PC-3 (cell line): ENCODE measurements around the gene HGS.

Experiments used
- EZH2phosphoT487 ChIP-seq: fragments of 300-600 bp; sonication (generic); IDR thresholded peaks from 2 replicates; pipeline ENCODE4 v1.6.1; 2018; ENCODE audit warnings: mild to moderate bottlenecking, antibody characterized with exemption, low read length, borderline replicate concordance
- TF ChIP-seq, protein P1 (sequence below): fragments of 300-600 bp; sonication (generic); conservative IDR thresholded peaks from 2 replicates; pipeline ENCODE4 v1.5.1; 2017; ENCODE audit warnings: antibody characterized with exemption, low read depth, mild to moderate bottlenecking, low read length

DNA sequence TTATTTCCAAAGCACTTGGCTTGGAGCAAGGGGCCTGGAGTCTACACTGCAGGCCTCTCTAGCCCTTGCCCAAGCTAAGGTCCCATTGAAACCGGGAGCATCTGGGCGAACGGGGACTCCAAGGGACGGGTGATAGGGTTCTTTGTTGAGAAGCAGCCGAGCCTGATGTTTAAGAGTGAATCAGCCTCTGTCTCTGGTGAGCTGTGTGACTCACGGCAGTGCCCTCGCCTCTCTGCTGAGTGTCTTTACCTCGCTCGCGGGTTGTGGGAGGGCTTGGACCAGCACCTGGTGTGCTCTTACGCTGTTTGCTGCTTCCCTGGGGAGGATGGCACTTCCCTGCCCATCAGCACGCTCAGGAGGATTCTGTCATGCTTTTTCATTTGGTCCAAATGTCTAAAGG is 1.3 kb downstream of the HGS start:
- no peak for TF ChIP-seq EZH2phosphoT487
- TF ChIP-seq, protein P1, sequence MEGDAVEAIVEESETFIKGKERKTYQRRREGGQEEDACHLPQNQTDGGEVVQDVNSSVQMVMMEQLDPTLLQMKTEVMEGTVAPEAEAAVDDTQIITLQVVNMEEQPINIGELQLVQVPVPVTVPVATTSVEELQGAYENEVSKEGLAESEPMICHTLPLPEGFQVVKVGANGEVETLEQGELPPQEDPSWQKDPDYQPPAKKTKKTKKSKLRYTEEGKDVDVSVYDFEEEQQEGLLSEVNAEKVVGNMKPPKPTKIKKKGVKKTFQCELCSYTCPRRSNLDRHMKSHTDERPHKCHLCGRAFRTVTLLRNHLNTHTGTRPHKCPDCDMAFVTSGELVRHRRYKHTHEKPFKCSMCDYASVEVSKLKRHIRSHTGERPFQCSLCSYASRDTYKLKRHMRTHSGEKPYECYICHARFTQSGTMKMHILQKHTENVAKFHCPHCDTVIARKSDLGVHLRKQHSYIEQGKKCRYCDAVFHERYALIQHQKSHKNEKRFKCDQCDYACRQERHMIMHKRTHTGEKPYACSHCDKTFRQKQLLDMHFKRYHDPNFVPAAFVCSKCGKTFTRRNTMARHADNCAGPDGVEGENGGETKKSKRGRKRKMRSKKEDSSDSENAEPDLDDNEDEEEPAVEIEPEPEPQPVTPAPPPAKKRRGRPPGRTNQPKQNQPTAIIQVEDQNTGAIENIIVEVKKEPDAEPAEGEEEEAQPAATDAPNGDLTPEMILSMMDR: no peak
